LHCN-M2 (cell line): ENCODE measurements around the gene MAP7. TPM values are rescaled to one million over a fixed set of nuclear protein-coding genes. Genes with fewer than 3 reads are reported as not detected.
"Not testable (repeated sequence)": the region's sequence is repeated elsewhere in the genome, so short reads cannot be mapped to it uniquely, and the experiment has no call there.

Experiments used
- DNase-seq: peaks from one replicate; pipeline ENCODE4 v3.0.0-alpha.2; 2012; ENCODE audit warnings: low read depth
- total RNA-seq: library from RNA; depleted of rRNA; stranded (reverse); fragments of >200 nt; gene quantifications from 2 replicates; pipeline ENCODE4 v1.2.3, GENCODE V29; 2014

The MAP7 gene
- total RNA-seq, 1 experiment from 2014 or later: 0.06 TPM

GRCh38 chr6:136506124-136506799, 44.0 kb downstream of the MAP7 start:
- no peak for DNase-seq

DNA sequence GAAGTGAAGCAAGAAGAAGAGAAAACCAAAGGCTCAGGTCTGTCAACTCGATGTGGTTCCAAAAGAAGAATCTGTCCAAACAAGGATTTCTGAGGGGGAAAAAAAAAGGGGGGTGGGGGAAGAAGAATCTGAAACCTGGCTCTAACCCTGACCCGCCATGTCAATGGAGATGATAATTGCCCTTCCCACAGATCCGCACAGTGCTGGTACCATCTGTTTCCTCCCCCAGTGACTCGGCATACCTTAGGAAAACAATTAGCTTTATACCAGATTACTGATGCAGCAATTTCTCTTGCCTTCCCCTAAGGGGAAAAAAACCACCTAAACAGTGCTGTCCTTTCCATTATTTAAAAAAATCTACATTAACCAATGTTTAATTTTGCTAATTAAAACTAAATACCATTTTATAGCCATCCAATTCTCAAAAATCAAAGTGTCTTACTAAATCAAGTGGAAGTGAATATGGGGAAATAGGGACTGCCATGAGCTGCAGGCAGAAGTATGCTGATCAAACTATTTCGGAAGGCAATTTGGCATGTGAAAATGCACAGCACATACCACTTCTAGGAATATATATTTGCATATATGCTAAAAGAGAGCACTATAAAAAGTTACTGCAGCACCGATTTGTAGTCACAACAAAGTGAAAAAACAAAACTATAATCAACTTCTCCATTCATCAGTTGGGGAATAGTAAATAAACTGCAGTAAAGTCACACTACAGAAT, 46.8 kb downstream of the MAP7 start:
- DNase-seq: no peak

GRCh38 chr6:136502786-136503185, 47.4 kb downstream of the MAP7 start:
- DNase-seq: no peak

GRCh38 chr6:136501514-136501913, 48.7 kb downstream of the MAP7 start:
- DNase-seq: no peak

DNA sequence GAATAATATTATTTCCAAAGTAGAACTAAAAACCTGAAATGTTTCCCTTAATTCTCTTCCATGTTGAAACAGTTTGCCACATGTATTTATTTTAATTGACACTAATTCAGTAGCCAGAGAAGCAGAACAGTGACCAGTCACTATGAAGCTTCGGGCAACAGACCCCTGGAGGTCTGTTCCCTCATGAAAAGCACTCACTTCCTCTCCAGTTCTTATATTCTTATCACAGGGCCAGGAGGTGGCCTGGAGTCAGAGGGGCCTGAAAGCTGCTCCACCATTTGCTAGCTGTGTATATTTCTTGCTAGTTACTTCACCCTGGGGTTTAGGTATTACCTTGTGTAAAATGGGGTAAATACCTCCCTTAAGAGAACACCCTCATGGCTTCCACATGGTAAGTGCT, 49.1 kb downstream of the MAP7 start:
- DNase-seq: no peak

GRCh38 chr6:136500414-136500813, 49.8 kb downstream of the MAP7 start:
- DNase-seq: no peak

DNA sequence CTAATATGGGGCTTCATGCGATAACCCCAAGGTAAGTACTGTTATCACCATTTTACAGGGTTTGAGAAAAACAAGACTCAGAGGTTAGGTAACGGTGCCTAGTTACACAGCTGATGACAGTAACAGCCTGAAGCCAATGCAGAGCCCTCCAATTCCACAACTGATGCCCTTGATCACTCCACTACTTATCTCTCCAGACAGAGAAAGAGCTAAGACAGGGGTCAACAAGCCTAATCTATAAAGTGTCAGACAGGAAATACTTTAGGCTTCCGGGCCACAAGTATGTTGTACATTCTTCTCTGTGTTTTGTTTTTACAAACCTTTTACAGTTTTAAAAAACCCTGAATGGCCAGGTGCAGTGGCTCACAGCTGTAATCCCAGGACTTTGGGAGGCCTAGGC, 50.9 kb downstream of the MAP7 start:
- DNase-seq: no peak

DNA sequence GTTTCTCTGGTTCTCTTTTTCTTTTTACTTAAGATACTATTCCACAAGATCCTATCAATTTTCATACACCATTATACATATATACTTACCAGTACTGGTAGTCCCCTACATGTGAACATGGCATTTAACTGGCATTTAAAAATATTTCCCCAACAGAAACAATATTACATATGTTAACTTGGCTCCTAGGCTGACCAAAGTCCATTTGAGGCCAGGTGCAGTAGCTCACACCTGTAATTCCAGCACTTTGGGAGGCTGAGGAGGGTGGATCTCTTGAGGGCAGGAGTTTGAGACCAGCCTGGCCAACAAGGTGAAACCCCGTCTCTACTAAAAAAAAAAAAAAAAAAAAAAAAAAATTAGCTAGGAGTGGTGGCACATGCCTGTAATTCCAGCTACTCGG, 53.8 kb downstream of the MAP7 start:
- DNase-seq: not testable (repeated sequence)

GRCh38 chr6:136494710-136495109, 55.5 kb downstream of the MAP7 start:
- no peak for DNase-seq

DNA sequence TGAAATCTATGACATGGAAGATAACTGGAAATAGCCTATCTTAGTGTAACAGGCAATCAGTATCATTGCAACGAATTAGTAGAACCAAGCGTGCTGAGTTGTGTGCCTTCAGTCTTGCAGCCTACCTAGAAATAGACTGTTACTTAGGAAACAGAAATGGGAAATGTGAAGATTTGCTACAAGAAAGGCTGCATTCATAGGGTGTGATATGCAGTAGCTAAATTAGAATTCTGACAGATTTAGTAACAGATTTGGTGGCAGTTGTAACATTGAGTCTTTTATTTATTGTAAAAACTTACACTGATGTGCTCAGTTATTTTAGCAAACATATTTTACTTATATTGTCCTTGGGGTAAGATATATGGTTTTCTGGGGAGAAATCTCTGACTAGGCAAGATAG, 56.2 kb downstream of the MAP7 start:
- DNase-seq: no peak

GRCh38 chr6:136492409-136492808, 57.8 kb downstream of the MAP7 start:
- DNase-seq: no peak

GRCh38 chr6:136491754-136492153, 58.5 kb downstream of the MAP7 start:
- no peak for DNase-seq

DNA sequence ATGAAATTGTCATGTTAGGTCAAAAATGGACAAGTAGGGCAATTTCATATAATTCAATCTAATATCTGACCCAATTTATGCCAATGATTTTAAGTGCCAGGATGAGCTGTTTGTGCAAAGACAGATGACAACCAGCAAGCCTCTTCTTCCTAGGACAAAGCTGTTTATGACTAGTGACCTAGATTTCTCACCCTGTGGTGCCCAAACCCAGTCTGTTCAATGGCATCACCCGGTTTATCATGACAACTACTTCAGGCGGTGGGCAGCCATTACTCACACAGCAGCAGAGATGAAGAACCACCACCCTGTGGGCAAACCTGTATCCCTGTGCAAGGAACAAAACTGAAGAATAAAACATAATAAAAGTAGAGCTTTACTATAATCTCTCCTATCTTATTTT, 59.0 kb downstream of the MAP7 start:
- no peak for DNase-seq

DNA sequence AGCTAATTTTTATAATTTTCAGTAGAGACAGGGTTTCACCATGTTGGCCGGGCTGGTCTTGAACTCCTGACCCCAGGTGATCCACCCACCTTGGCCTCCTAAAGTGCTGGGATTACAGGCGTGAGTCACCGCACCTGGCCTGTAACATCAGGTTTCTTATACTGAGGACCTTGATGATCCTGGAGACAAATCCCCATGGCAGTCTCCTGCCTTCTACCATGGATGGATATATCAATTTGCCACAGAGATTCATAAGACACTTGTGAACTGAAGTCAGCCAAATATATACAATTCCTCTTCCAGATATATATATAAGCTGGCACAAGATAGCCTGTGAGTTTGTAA, 60.6 kb downstream of the MAP7 start:
- DNase-seq: not testable (repeated sequence)

DNA sequence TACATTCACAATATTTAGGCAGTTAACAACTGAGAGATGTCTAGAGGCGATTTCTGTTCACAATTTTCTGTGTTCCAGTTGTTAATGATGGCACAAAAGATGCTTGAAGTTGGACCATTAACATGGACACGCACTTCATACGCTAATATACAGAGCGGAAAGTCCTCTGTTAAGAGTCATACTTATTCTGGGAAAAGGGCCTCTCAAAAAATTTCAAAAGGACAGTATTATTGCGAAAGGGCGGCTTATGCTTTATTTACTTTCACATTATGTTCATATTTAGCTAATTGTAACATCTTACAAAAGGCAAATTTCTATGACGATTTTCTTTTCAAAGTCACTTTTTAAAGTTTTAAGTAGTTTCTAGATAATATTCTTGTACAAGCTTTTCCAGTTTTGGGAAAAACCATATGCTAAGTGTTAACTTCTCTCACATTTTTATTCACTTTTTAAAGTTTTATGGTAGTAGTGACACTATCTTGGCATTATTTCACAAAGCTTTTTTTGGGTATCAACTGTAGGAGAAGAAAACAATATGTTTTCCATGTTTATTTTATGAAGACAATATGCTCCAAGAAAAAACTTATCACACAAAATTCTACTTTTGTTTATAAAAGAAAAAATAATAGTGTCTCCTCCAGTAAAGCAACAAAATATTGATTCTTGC, 62.3 kb downstream of the MAP7 start:
- DNase-seq: no peak

DNA sequence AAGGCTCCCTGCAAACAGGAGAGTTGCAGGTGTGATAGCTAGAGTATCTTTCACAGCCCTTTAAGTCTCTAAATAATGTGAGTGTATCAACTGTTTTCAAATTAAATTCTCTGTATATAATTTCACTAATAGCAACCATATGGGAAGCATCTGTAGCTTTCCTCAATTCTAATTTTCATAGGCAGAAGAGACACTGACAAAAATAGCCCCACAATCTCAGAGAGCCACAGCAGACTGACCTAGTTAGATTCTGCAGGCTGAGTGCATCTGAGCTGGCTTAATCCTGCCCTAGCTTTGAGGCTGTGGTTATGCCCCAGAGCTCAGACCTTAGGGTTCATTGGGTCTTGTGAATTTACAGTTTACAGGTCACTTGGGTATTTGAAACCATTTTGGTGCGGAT, 63.9 kb downstream of the MAP7 start:
- no peak for DNase-seq

DNA sequence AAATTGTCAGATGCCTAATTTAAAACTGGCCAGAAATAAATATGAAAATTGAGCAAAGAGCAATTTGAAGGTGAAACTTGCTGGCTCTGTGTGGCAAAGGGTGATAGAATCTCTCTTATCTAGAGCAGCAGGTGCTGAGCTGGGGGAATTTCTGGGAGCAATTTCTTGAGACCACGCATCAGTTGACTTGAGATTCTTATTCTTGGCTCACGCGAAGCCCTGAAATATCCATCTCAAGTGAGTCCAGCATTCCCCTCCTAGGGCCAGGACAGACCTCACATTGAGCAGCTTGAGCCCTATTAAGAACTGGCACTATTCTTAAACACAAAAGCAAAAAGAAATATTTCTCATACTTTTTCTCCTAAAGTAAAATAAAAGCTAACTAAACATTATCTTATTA, 66.3 kb downstream of the MAP7 start:
- DNase-seq: no peak

DNA sequence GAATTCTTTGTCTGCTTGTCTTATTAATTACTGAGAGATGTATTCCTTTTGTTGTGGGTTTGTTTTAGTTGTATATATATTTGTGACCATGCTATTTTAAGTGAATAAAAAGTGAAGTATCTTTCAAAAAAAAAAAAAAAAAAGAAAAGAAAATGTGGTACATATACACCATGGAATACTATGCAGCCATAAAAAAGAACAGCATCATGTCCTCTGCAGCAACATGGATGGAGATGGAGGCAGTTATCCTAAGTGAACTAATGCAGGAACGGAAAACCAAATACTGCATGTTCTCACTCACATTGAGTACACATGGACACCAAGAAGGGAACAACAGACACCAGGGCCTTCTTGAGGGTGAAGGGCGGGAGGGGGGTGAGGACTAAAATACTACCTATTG, 67.2 kb downstream of the MAP7 start:
- not testable (repeated sequence) for DNase-seq

DNA sequence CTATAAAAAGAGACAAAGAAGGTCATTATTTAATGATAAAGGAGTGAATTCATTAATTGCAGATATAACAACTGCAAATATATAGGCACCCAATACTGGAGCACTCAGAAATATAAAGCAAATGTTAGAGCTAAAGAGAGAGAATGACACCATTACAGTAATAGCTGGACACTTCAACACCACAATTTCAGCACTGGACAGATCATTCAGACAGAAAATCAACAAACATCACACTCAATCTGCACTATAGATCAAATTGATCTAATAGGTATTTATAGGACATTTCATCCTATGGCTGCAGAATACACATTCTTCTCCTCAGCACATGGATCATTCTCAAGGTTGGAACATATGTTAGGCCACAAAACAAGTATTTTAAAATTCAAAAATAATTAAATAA, 72.7 kb downstream of the MAP7 start:
- DNase-seq: no peak

- no peak for DNase-seq
These were observed 74.5 kb downstream of the MAP7 start for GRCh38 chr6:136475686-136476085.

- no peak for DNase-seq
These were observed 76.0 kb downstream of the MAP7 start for GRCh38 chr6:136474241-136474640.

- DNase-seq: no peak
These were observed 78.3 kb downstream of the MAP7 start for GRCh38 chr6:136471922-136472321.

DNA sequence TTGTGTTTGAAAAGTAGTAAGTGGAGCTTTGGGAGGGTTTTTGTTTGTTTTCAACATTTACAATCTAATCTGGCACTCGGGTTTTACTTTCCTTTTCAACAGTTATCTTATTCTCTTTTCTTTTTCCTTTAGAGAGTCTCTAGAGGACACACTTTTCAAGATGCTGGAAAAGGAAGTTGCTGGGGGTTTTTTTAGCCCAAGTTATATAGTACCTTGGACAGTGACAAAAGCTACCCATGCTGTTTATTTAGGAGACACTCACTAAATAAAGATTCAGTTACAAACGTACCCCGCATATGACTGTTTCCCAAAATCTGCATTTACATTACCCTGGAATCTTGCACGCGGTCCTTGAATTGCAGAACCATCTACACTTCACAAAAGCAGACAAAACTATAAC, 78.8 kb downstream of the MAP7 start:
- DNase-seq: peak; percentile 5
